OCI-LY3 (cell line): ENCODE measurements around the gene SLC22A17.

Experiments used
- H2AFZ ChIP-seq: fragments of 200-600, 300-600 bp; shearing (Covaris generic); 2 replicates; pipeline ENCODE4 v1.6.0; 2014; ENCODE audit warnings: antibody characterized with exemption, low read depth, low read length
- H3K27ac ChIP-seq: fragments of 200-600, 300-600 bp; sonication (generic); 2 replicates; pipeline ENCODE4 v1.5.1; 2014; ENCODE audit warnings: mild to moderate bottlenecking, low read length, moderate library complexity, mixed read lengths
- H3K27me3 ChIP-seq: fragments of 200-600, 300-600 bp; sonication (generic); 2 replicates; pipeline ENCODE4 v1.6.1; 2014; ENCODE audit warnings: low read depth, low read length, mixed read lengths
- H3K36me3 ChIP-seq: fragments of 200-600, 300-600 bp; sonication (generic); replicated peaks from 2 replicates; pipeline ENCODE3; 2014; ENCODE audit warnings: low read depth, low read length, mixed read lengths
- H3K4me1 ChIP-seq: fragments of 300-600, 200-600 bp; sonication (generic); 2 replicates; pipeline ENCODE4 v1.6.1; 2014; ENCODE audit warnings: low read length, mixed read lengths
- H3K4me2 ChIP-seq: fragments of 200-600, 300-600 bp; sonication (generic); 2 replicates; pipeline ENCODE4 v1.6.1; 2014; ENCODE audit warnings: low read length, mixed read lengths
- H3K4me3 ChIP-seq: fragments of 300-600, 200-600 bp; sonication (generic); 2 replicates; pipeline ENCODE4 v1.5.1; 2014; ENCODE audit warnings: antibody characterized with exemption, mild to moderate bottlenecking, low read length, moderate library complexity
- H3K79me2 ChIP-seq: fragments of 300-600, 200-600 bp; shearing (Covaris generic); 2 replicates; pipeline ENCODE4 v1.6.1; 2014; ENCODE audit warnings: mild to moderate bottlenecking, low read length, mixed read lengths
- H3K9ac ChIP-seq: fragments of 300-600, 200-600 bp; shearing (Covaris generic); 2 replicates; pipeline ENCODE4 v1.6.0; 2014; ENCODE audit warnings: mild to moderate bottlenecking, low read length, moderate library complexity
- H3K9me3 ChIP-seq: fragments of 200-600, 300-600 bp; shearing (Covaris generic); 2 replicates; pipeline ENCODE4 v1.6.1; 2014; ENCODE audit warnings: low read length, mixed read lengths; ENCODE audit not compliant: insufficient read depth
- H4K20me1 ChIP-seq: fragments of 200-600, 300-600 bp; sonication (generic); 2 replicates; pipeline ENCODE4 v1.6.1; 2016; ENCODE audit warnings: low read length, mixed read lengths; ENCODE audit not compliant: insufficient read depth
- EZH2phosphoT487 ChIP-seq: fragments of 200-600 bp; shearing (Covaris generic); IDR thresholded peaks from 2 replicates; pipeline ENCODE4 v1.6.1; 2018; ENCODE audit warnings: antibody characterized with exemption, mixed run types, low read depth
- TF ChIP-seq, protein P1 (sequence below): fragments of 200-600, 300-600 bp; sonication (generic); IDR thresholded peaks from 2 replicates; pipeline ENCODE4 v1.5.1; 2014; ENCODE audit warnings: antibody characterized with exemption, low read length, low read depth

SLC22A17 gene

DNA sequence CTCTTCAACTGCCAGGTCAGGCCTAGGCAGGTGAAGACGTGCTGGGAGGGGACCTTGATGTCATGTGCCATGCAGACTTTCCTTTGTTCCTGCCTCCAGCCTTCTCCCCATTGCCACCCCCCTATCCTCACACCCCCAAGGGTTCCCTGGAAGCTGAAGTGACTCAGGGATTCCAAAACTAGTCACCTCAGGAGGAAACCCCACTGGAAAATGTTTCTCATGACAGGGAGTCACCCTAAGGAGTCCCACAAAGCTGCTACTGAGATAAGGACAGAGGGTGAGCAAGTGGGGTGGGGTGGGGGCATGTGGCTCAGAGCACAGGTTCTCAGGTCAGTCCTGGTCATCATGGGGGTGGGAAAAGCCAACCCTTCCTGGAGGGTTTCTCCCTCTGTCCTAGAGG lies 17.5 kb upstream of the SLC22A17 start:
- no peak overlapping the region for H3K27ac ChIP-seq
- no peaks in the 10 kb centered on the region for H3K9me3 ChIP-seq
- no peaks in the 10 kb centered on the region for H3K4me1 ChIP-seq
- no peak overlapping the region for H3K9ac ChIP-seq
- TF ChIP-seq, protein P1, sequence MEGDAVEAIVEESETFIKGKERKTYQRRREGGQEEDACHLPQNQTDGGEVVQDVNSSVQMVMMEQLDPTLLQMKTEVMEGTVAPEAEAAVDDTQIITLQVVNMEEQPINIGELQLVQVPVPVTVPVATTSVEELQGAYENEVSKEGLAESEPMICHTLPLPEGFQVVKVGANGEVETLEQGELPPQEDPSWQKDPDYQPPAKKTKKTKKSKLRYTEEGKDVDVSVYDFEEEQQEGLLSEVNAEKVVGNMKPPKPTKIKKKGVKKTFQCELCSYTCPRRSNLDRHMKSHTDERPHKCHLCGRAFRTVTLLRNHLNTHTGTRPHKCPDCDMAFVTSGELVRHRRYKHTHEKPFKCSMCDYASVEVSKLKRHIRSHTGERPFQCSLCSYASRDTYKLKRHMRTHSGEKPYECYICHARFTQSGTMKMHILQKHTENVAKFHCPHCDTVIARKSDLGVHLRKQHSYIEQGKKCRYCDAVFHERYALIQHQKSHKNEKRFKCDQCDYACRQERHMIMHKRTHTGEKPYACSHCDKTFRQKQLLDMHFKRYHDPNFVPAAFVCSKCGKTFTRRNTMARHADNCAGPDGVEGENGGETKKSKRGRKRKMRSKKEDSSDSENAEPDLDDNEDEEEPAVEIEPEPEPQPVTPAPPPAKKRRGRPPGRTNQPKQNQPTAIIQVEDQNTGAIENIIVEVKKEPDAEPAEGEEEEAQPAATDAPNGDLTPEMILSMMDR, result no peak
- no peak for TF ChIP-seq EZH2phosphoT487
- no peaks in the 10 kb centered on the region for H3K27me3 ChIP-seq
- H4K20me1 ChIP-seq, result no peaks in the 10 kb centered on the region
- no peak overlapping the region for H2AFZ ChIP-seq
- H3K79me2 ChIP-seq, result no peaks in the 10 kb centered on the region
- H3K4me3 ChIP-seq, result no peak overlapping the region
- no peaks in the 10 kb centered on the region for H3K36me3 ChIP-seq
- H3K4me2 ChIP-seq, result no peak overlapping the region

DNA sequence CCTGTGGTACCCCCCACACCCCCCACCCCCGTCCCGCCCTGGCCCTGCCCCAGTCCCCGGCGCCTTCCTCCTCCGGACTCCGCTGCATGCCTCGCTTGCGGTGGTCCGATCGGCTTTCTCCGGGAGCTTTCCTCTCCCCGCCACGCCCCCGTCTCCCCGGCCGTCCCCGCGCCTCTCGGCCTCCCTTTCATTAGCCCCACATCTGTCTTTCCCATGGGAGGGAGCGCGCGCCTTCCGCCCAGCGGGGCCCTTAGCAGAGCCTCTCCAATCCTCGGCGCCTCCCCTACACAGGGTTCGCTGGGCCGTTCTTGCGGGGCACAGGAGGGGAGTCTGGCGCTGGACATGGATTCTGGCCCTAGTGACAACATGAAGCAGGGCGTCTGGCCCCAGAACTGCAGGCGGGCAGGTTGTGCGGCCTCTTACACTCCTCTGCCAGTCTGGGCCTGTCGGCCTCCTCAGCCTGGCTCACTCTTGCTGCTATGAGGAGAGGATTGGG lies 13.8 kb upstream of the SLC22A17 start:
- Histone ChIP-seq H3K79me2 (no peaks in the 10 kb centered on the region), H3K4me2 (no peak overlapping the region), H3K36me3 (no peaks in the 10 kb centered on the region), H3K9ac (no peak overlapping the region), H3K27me3 (peaks cover 3% of the 10 kb centered on the region; the same call in 1 of the 2 replicates), H2AFZ (no peak overlapping the region), H3K4me3 (no peak overlapping the region), H3K4me1 (no peaks in the 10 kb centered on the region), H3K9me3 (no peaks in the 10 kb centered on the region), H3K27ac (no peak overlapping the region), H4K20me1 (no peaks in the 10 kb centered on the region)
- no peak for TF ChIP-seq EZH2phosphoT487
- TF ChIP-seq, protein P1, result no peak

GRCh38 chr14:23365732-23366425 lies 13.2 kb upstream of the SLC22A17 start:
- Histone ChIP-seq H3K9ac (no peak overlapping the region), H3K4me2 (no peak overlapping the region), H3K9me3 (no peaks in the 10 kb centered on the region), H3K79me2 (no peaks in the 10 kb centered on the region), H3K27me3 (peaks cover 3% of the 10 kb centered on the region; the same call in 1 of the 2 replicates), H2AFZ (no peak overlapping the region), H3K36me3 (no peaks in the 10 kb centered on the region), H3K4me3 (no peak overlapping the region), H3K27ac (no peak overlapping the region), H4K20me1 (no peaks in the 10 kb centered on the region), H3K4me1 (no peaks in the 10 kb centered on the region)
- TF ChIP-seq, protein P1, result no peak
- TF ChIP-seq EZH2phosphoT487, result no peak

DNA sequence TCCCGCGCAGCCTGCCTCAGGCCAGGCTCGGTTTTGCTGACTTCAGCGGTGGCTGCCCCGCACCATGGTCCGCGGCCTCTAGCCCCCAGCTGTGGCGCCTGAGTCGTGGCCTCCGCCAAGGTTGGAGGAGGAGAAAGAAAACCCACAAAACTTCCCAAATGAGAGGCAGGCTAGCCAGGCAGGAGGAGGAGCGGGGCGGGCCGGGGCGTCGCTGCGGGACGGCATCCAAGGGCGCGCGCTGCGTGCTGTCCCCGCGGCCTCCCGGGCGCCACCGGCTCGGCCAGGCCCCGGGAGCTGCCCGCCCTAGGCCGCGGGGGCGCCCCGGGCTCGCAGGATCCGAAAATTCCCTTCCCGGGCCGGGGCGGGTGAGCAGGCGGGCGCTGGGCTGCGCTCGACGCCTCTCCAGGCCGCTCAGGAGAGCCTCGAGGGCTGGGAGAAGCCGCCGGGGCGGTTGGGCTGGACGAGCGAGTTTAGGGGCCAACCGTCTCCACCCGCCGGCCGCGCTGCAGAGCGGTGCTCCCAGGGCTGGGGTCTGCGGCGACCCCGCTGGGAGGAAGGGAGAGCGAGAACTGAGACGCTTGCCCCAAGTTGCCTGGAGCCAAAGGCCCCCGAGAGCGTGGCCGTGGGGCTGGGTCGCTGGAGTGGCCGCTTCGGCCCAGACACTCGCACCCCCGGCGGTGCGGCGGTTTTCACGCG lies 12.5 kb upstream of the SLC22A17 start, which contains the start of gene EFS:
Gene EFS (minus strand): TSS at position 137 of the 696 bp plus-strand sequence. CDS start 147 bp downstream, outside the sequence.
- H3K4me3 ChIP-seq, result no peak within 1 kb of the TSS
- peaks cover 3% of the 10 kb centered on the region; the same call in 1 of the 2 replicates for H3K27me3 ChIP-seq
- no peak within 1 kb of the TSS for H2AFZ ChIP-seq
- no peaks in the 10 kb centered on the region for H3K9me3 ChIP-seq
- no peaks in the 10 kb centered on the region for H3K79me2 ChIP-seq
- TF ChIP-seq, protein P1, result no peak
- TF ChIP-seq EZH2phosphoT487, result no peak
- no peak within 1 kb of the TSS for H3K9ac ChIP-seq
- no peak within 1 kb of the TSS for H3K27ac ChIP-seq
- no peak within 1 kb of the TSS for H3K4me2 ChIP-seq
- no peaks in the 10 kb centered on the region for H3K4me1 ChIP-seq
- H3K36me3 ChIP-seq, result no peaks in the 10 kb centered on the region
- H4K20me1 ChIP-seq, result no peaks in the 10 kb centered on the region
